Right lobe of liver (tissue), 4 donors: Measurements from ENCODE around the gene ARHGAP33.

Experiments used
- CTCF ChIP-seq, 4 donors: fragments of 200-600 bp in 3 of 4; fragments of 450-650 bp in 1 of 4; IDR thresholded peaks; one replicate each; pipeline versions ENCODE4 v1.5.1 to v1.8.0; 2016 to 2022; ENCODE audit warnings: antibody characterized with exemption in 4 of 4, mild to moderate bottlenecking in 2 of 4
- POLR2A ChIP-seq: fragments of 450-650 bp; IDR thresholded peaks from one replicate; pipeline ENCODE4 v1.6.1; 2017; ENCODE audit warnings: antibody characterized with exemption, mild to moderate bottlenecking
- donor health status: DM: no; HTN: no; CAD: no.
- donor health status: DM: no; HTN: no; CAD: no.
- donor health status: DM: no; HTN: yes; CAD: no.

- TF ChIP-seq CTCF (IDR thresholded peaks at IDR 0.05), result no peak
- no peak for TF ChIP-seq POLR2A
Measured at GRCh38 chr19:35816846-35817245, 41.5 kb downstream of the ARHGAP33 start.
